NCI-H524 (cell line): ENCODE results near the gene ZNF236.

Source experiments
- DNase-seq, 2 experiments: peaks; one replicate each; lab custom pipeline; 2025; lab: John Stamatoyannopoulos, UW

The ZNF236 gene

DNA sequence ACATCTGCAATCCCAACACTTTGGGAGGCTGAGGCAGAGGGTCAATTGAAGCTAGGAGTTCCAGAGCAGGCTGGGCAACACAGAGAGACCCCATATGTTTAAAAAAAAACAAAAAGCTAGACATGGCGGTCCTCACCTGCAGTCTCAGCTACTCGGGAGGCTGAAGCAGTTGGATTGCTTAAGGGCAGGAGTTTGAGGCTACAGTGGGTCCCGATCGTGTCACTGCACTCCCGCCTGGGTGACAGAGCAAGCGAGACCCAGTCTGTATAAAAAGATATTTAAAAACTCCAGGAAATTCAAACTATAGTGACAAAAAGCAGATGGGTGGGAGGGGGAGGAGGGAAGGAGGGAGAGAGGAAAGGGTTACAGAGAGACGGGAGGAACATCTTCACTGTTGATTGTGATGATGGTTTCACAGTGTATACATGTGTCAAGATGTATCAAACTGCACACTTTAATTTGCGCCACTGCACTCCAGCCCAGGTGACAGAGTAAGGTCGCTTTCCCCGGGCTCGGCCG, 942 bp upstream of the ZNF236 start:
- DNase-seq: no peak

GRCh38 chr18:76821875-76822505, 367 bp upstream of the ZNF236 start:
- DNase-seq: peak in 1 of 2 experiments; percentile 28

DNA sequence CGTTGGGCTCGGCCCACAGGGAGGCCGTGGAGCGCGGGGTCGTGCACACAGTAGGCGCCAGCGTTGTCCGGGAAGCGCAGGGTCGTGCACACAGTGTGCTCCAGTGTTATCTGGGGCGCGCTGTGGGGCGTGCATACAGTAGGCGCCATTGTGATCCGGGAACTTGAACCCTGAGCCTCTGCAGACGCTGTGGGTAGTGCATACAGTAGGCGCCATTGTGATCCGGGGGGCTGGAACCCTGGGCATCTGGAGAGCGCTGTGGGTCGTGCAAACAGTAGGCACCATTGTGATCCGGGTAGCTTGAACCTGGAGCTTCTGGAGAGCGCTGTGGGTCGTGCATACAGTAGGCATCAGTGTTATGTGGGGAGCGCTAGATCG, 793 bp downstream of the ZNF236 start:
- no peak for DNase-seq

DNA sequence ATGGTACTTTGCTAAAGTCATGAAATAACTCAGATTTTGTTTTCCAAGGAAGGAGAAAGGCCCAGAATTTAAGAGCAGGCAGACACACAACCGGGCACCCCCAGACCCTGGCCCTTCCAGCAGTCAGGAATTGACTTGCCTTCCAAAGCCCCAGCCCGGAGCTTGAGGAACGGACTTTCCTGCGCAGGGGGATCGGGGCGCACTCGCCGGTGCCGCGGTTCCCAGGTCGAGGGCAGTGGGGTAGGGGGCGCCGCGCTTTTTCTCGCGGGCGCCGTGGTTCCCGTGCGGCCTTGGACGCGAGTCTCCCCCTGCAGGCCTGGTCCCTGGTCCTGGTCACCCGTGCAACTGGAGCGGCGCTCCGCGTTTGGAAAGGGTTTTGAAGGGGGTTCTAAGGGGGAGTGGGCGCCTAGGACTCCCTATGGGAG, 1.2 kb downstream of the ZNF236 start:
- no peak for DNase-seq

DNA sequence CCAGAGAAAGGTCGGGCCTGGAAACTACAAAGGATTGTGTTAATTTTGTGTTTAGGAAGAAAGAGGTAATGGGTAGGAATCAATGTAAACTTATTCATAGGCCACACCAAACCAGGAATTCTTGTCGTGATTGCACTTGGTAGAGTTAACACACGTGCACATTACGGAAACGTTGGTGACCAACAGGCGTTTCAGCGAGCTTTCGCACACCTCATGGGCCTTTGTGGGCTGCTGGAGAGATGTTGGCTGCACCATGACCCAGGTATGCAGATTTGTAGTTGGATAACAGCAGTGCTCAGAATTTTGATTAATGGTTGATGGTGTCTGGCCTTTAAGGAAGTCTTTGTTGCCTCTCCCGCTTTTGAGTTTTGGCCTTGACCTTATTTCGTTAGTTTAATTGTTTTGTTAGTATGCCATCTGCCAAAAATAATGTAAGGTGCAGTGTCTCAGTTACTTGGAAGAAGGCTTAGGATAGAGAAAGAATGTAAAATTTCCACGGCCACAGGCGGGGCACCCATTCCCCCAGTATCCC, 1.9 kb downstream of the ZNF236 start:
- no peak for DNase-seq

GRCh38 chr18:76824754-76825153, 2.4 kb downstream of the ZNF236 start:
- DNase-seq: no peak

DNA sequence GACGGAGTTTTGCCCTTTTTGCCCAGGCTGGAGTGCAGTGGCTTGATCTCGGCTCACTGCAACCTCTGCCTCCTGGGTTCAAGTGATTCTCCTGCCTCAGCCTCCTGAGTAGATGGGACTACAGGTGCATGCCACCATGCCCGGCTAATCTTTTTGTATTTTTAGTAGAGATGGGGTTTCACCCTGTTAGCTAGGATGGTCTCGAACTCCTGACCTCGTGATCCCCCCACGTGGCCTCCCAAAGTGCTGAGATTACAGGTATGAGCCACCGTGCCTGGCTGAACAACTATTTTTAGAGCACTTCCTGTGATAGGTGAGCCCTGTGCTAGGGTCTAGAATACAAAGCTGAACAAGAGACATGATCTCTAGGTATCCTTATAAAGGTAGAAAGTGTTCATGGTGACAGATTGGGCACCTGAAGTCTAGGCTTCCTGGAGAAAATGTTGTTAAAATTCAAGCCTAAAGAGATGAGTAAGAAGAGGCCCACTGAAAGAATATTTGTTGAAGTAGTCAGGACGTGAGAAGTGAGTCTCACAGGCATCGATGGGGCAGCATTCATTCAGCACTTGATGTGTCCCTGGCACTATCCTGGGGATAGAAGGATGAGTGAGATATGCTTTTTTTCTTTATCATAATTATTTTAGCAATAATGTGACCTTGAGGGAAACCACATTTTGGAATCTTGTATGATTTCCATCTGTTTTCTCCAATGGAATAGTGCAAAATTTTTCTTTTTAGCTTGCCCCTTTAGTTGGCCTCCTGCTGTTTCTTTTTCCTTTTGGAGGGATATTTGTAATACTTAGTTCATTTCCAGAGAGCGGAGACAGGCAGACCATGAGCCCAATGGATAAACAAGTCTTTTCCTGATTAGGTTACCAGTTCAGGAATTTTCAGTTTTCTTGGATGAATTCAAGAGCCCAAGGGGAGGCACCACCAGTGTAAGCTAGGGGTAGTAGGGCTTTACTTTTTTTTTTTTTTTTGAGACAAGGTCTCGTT, 5.1 kb downstream of the ZNF236 start:
- DNase-seq: no peak

DNA sequence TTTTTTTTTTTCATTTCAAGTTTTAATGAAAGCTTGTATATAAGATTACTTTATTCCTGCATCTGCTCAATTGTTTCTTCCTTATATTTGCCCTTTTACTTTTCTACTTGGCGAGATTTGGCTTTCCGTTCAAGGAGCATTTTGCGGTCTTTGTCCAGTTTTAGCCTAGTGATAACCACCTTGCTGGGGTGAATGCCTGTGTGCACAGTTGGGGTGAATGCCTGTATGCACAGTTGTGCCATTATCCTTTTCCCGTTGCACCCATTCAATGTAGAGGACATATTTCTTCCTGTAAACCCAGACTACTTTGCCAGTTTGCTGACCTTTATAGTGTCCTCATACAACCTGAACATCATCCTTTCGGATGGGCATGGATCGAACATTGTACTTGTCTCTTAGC, 12.0 kb downstream of the ZNF236 start:
- DNase-seq: no peak

GRCh38 chr18:76835380-76835779, 13.0 kb downstream of the ZNF236 start:
- DNase-seq: no peak

GRCh38 chr18:76837071-76837470, 14.7 kb downstream of the ZNF236 start:
- no peak for DNase-seq

DNA sequence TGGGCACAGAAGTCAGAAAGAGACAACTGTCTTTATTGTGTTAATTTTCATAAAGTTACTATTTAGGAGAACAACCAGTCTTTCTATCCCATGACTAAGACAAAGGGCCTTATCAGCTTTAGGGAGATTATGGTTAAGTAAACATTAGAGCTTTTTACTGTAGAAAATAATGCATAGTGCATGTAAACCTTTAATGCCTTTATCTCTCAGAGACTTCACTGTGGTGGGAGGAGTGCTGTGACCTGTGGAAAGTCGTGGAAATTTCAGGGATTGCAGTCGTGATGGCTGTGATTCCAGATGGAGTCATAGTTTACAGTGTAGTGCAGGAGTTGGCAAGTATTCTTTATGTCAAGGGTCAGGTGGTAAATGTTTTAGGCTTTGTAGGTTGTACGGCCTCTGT, 15.8 kb downstream of the ZNF236 start:
- DNase-seq: no peak

- no peak for DNase-seq
Measured at GRCh38 chr18:76839086-76839794, 16.9 kb downstream of the ZNF236 start.

- no peak for DNase-seq
Measured at GRCh38 chr18:76842837-76843530, 20.6 kb downstream of the ZNF236 start.

DNA sequence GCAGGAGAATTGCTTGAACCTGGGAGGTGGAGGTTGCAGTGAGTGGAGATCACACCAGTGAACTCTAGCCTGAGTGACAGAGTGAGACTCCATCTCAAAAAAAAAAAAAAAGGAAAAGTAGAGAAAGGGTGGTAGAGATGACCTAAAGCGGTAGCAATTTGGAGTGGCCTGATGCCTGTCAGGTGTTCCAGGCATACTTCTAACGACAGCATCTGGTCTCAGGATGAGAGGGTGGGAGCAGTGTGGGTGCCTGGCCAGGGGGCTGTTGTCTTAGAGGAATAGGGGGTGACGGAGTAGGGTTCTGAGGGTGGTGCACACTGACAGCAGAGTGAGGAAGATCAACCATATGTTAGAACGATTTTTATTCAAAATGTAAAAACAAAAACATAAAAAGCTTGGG, 21.8 kb downstream of the ZNF236 start:
- DNase-seq: no peak

DNA sequence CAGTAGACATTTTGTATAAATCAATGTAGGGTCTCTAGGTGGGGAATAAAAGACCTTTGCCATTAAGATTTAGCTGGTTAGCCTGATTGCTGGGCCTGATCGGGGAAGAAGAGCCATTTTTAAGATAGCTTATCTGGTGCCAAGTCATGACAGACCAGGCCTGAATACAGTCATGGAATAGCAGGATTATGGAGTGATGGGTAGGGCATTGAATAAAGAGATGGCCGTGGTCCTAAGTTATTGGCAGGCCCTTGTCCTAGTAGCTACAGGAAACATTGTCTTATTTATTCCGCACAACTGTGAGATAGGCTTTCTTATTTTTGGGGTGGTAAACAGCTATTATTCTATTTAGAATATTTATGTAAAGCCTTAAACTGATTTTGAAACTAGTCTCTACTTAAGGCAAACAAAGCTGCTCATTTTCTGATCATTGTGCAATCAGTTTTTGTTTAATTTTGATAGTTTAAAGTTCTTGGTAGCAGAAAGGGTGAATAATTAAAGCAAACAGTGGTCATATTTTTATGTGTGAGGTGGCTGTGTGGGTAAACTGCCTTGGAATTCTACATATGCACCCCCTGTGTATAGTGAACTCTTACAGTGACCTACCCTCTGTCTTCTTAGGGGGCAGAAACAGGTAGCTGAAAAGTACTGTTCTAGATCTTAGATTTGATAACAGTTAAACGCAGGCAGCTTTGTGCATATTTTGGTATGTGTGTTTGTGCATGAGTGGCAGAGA, 22.6 kb downstream of the ZNF236 start:
- no peak for DNase-seq

DNA sequence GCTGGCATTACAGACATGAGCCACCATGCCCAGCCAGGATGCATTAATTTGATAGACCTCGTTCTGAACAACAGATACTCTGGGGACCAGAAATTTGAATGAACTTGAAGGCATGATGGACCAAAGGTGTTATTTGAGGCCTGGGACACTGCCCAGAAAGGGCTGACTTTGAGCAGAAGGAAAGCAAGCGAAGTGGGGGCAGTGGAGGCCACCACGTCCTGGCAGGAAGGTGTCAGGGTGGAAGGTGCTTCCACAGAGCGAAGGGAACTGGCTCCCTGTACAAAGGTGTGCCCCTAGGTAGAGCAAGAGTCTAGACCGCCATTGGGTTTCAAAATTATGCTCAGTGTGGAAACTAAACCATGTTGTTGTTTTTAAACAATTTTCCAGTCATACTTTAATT, 23.9 kb downstream of the ZNF236 start:
- no peak for DNase-seq

DNA sequence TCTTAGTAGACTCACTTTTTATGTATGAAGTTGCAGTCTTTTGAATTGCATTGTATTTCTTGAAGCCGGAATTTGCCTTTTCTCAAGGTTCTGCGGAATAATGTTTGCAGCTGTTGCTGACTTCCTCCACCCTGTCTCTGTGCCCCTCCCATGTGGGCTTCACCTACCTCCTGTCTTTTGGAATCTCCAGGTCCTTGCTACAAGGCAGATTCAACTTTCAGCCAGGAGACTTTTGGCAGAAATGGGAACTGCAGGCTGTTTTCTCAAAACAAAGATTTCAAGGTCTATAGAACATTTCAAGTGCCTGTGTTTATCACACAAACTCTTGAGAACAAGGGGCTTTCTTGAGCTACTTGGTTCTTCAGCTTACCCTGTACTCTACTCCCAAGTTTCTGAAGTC, 25.6 kb downstream of the ZNF236 start:
- no peak for DNase-seq

- DNase-seq: no peak
Measured at GRCh38 chr18:76850112-76850511, 27.8 kb downstream of the ZNF236 start.

- no peak for DNase-seq
Measured at GRCh38 chr18:76855594-76855993, 33.2 kb downstream of the ZNF236 start.

DNA sequence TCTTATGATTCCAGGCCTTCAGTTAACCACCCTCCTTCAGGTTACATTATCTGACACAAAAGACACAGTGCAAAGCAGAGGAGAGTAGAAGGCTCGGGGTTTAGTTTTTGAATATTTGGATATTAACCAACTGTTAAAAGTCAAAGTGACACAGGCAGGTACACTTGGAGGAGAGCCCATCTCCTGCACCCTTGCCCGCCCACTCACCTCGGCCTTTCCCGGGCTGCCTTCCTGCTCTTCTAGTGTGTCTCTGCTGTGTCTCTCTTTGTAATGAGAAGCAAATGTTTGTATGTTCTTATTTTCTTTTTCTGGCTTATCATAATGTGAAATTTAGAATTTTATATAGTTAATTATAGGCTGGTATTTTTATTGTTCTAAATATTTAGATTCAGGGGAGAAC, 35.1 kb downstream of the ZNF236 start:
- no peak for DNase-seq
